HG03045 (cell line): ENCODE results near the gene NUDCD2.

ENCODE experiments used
- ATAC-seq: cut with Tn5 transposase; IDR thresholded peaks from one replicate; pipeline ENCODE4 v1.9.1; 2021; ENCODE audit warnings: mild to moderate bottlenecking, moderate library complexity; ENCODE audit not compliant: unreplicated experiment

Gene NUDCD2

GRCh38 chr5:163459819-163460561 is at the start of gene NUDCD2:
Gene NUDCD2, minus strand, starts transcription at chr5:163460102. Its CDS starts 52 bp downstream, at chr5:163460050.
- ATAC-seq, result peak; percentile 84

- ATAC-seq, result no peak
Measured at GRCh38 chr5:163509291-163509951, 49.5 kb upstream of the NUDCD2 start.

- ATAC-seq, result no peak
Measured at GRCh38 chr5:163508753-163509152, 48.9 kb upstream of the NUDCD2 start.

GRCh38 chr5:163506726-163507125 is 46.8 kb upstream of the NUDCD2 start:
- no peak for ATAC-seq

- ATAC-seq, result peak; percentile 14
Measured at GRCh38 chr5:163506095-163506457, 46.2 kb upstream of the NUDCD2 start.

- peak; percentile 93 for ATAC-seq
Measured at GRCh38 chr5:163505368-163506094, 45.6 kb upstream of the NUDCD2 start, which contains the start of gene MAT2B. Gene MAT2B, plus strand, starts transcription at chr5:163505619. Its CDS starts 68 bp downstream, at chr5:163505687.

- no peak for ATAC-seq
Measured at GRCh38 chr5:163505049-163505367, 45.1 kb upstream of the NUDCD2 start.

- no peak for ATAC-seq
Measured at GRCh38 chr5:163504079-163504931, 44.4 kb upstream of the NUDCD2 start.

GRCh38 chr5:163503106-163504078 is 43.5 kb upstream of the NUDCD2 start:
- ATAC-seq, result no peak

GRCh38 chr5:163502521-163502920 is 42.6 kb upstream of the NUDCD2 start:
- no peak for ATAC-seq

- ATAC-seq, result no peak
Measured at GRCh38 chr5:163498886-163499285, 39.0 kb upstream of the NUDCD2 start.

- ATAC-seq, result no peak
Measured at GRCh38 chr5:163497315-163497714, 37.4 kb upstream of the NUDCD2 start.

- ATAC-seq, result no peak
Measured at GRCh38 chr5:163496286-163496685, 36.4 kb upstream of the NUDCD2 start.

GRCh38 chr5:163489745-163490075 is 29.8 kb upstream of the NUDCD2 start:
- no peak for ATAC-seq

GRCh38 chr5:163489055-163489744 is 29.3 kb upstream of the NUDCD2 start:
- no peak for ATAC-seq

GRCh38 chr5:163478982-163479271 is 19.0 kb upstream of the NUDCD2 start:
- no peak for ATAC-seq

GRCh38 chr5:163478126-163478981 is 18.5 kb upstream of the NUDCD2 start:
- no peak for ATAC-seq

GRCh38 chr5:163475411-163475810 is 15.5 kb upstream of the NUDCD2 start:
- no peak for ATAC-seq
